K562 (cell line): ENCODE results near the gene OR2H2. TPM values are rescaled to one million over a fixed set of nuclear protein-coding genes. Genes with fewer than 3 reads are reported as not detected.

Source experiments
- ATAC-seq: fragments of 200-7000 bp; cut with Tn5 transposase; 3 replicates; pipeline ENCODE4 v1.9.1; 2020; ENCODE audit warnings: moderate library complexity
- Bru-seq: library from RNA; stranded (reverse); fragments of 400-500 nt; gene quantifications from one replicate; lab custom pipeline; 2021; lab: Mats Ljungman, UMichigan
- BruChase-seq, 2 experiments: library from RNA; stranded (reverse); fragments of 400-500 nt; gene quantifications; one replicate each; lab custom pipeline; 2021; lab: Mats Ljungman, UMichigan
- BruUV-seq: library from RNA; stranded (reverse); fragments of 400-500 nt; replicated peaks from 2 replicates; lab custom pipeline; 2021; lab: Mats Ljungman, UMichigan
- CTCF ChIA-PET: fragments of 300-600 bp; formaldehyde crosslinking; extraction: SDS; loops from one replicate; lab custom pipeline; 2021; ENCODE audit warnings: low intra/inter-chr PET ratio; lab: Yijun Ruan, JAX
- POLR2A ChIA-PET: fragments of 300-600, 350-650 bp; sonication (Branson Sonifier 250); formaldehyde crosslinking; extraction: SDS; loops from one replicate; lab custom pipeline; 2021; ENCODE audit warnings: antibody characterized with exemption, inconsistent platforms; lab: Yijun Ruan, JAX
- DNase-seq, 4 experiments: peaks; one replicate each; pipeline versions ENCODE4 v3.0.0 to v3.0.0-alpha.2; 2011 to 2018; ENCODE audit warnings: low spot score in 3 of 4, mixed read lengths in 3 of 4; ENCODE audit errors: extremely low read depth in 1 of 4
- FAIRE-seq: peaks from 2 replicates; lab custom pipeline; 2011; peaks lifted over from hg19 to GRCh38; lab: Jason Lieb, UNC
- H2AFZ ChIP-seq: 2 replicates; pipeline ENCODE4 v1.6.0; 2011; ENCODE audit warnings: low read depth, low read length, control low read depth, inconsistent platforms
- H3K27ac ChIP-seq: fragments of 200-600 bp; 3 replicates; pipeline ENCODE4 v1.8.0; 2011; ENCODE audit warnings: low read depth, mild to moderate bottlenecking, control low read depth, inconsistent platforms, low read length, moderate library complexity, mixed read lengths; ENCODE audit errors: extremely low read depth
- H3K27me3 ChIP-seq, 2 experiments: fragments of 300-600 bp in 1 of 2; 2 replicates in 1 of 2; 3 replicates in 1 of 2; pipeline versions ENCODE4 v1.6.0 to v1.8.0; 2011; ENCODE audit warnings: inconsistent platforms in 2 of 2, low read length in 2 of 2, mild to moderate bottlenecking in 1 of 2, mixed read lengths in 1 of 2, moderate library complexity in 1 of 2; ENCODE audit not compliant: control insufficient read depth in 2 of 2, insufficient read depth in 2 of 2
- H3K36me3 ChIP-seq: fragments of 300-600 bp; 3 replicates; pipeline ENCODE4 v1.8.0; 2011; ENCODE audit warnings: mild to moderate bottlenecking, low read length, inconsistent platforms; ENCODE audit not compliant: control insufficient read depth, insufficient read depth
- H3K4me1 ChIP-seq, 2 experiments: fragments of 200-600 bp in 1 of 2; replicated peaks in 1 of 2; 2 replicates in 1 of 2; 3 replicates in 1 of 2; pipeline versions ENCODE4 v1.5.1 to v1.8.0; 2011; ENCODE audit warnings: inconsistent platforms in 2 of 2, low read length in 2 of 2, mild to moderate bottlenecking in 1 of 2, mixed read lengths in 1 of 2, moderate library complexity in 1 of 2; ENCODE audit not compliant: control insufficient read depth in 2 of 2, insufficient read depth in 2 of 2
- H3K4me2 ChIP-seq: 2 replicates; pipeline ENCODE4 v1.6.1; 2011; ENCODE audit warnings: low read length, control low read depth, inconsistent platforms, mixed read lengths; ENCODE audit not compliant: insufficient read depth
- H3K4me3 ChIP-seq: fragments of 200-600 bp; sonication (generic), shearing (Covaris generic); 2 replicates; pipeline ENCODE4 v1.5.1; 2016; ENCODE audit warnings: control low read depth, inconsistent platforms
- H3K79me2 ChIP-seq: fragments of 200-600 bp; 3 replicates; pipeline ENCODE4 v1.8.0; 2011; ENCODE audit warnings: low read length, inconsistent platforms; ENCODE audit not compliant: control insufficient read depth, insufficient read depth
- H3K9ac ChIP-seq, 2 experiments: 2 replicates each; pipeline versions ENCODE4 v1.6.0 to v1.6.1; 2011; ENCODE audit warnings: low read depth in 2 of 2, low read length in 2 of 2, control low read depth in 1 of 2, inconsistent platforms in 1 of 2, mild to moderate bottlenecking in 1 of 2, mixed read lengths in 1 of 2; ENCODE audit not compliant: insufficient read depth in 1 of 2
- H3K9me1 ChIP-seq: one replicate; pipeline ENCODE4 v1.6.0; 2011; ENCODE audit warnings: inconsistent platforms, mild to moderate bottlenecking, low read length, moderate library complexity; ENCODE audit not compliant: control insufficient read depth, insufficient read depth
- H3K9me3 ChIP-seq: replicated peaks from 2 replicates; pipeline ENCODE4 v1.5.1; 2011; ENCODE audit warnings: low read depth, low read length, inconsistent platforms; ENCODE audit not compliant: control insufficient read depth, insufficient read depth
- H4K20me1 ChIP-seq: replicated peaks from 2 replicates; pipeline ENCODE4 v1.6.1; 2011; ENCODE audit warnings: low read length, inconsistent platforms, mixed read lengths; ENCODE audit not compliant: control insufficient read depth, insufficient read depth
- CBX2 ChIP-seq: fragments of 200-600 bp; sonication (generic); IDR thresholded peaks from one replicate; pipeline ENCODE4 v1.6.1; 2012; ENCODE audit warnings: mild to moderate bottlenecking, low read length, inconsistent platforms; ENCODE audit not compliant: insufficient read depth, poor library complexity, severe bottlenecking
- CTCFL ChIP-seq: IDR thresholded peaks from 2 replicates; pipeline ENCODE4 v1.6.1; 2011; ENCODE audit warnings: borderline replicate concordance, low read depth, mild to moderate bottlenecking, moderate library complexity, low read length; ENCODE audit not compliant: insufficient read depth, poor library complexity, severe bottlenecking
- MTA2 ChIP-seq: fragments of 450-650 bp; IDR thresholded peaks from 2 replicates; pipeline ENCODE4 v1.6.1; 2016; ENCODE audit warnings: low read depth
- MXI1 ChIP-seq: IDR thresholded peaks from 2 replicates; pipeline ENCODE4 v1.6.1; 2011; ENCODE audit warnings: low read depth, mild to moderate bottlenecking, improper control_type of control experiment, low read length
- NELFE ChIP-seq: IDR thresholded peaks from 2 replicates; pipeline ENCODE4 v1.6.1; 2011; ENCODE audit warnings: mild to moderate bottlenecking; ENCODE audit not compliant: insufficient read depth, insufficient read length
- NR2C1 ChIP-seq, 2 experiments: fragments of 450-650 bp; IDR thresholded peaks; 2 replicates each; pipeline ENCODE4 v1.6.1; 2017; ENCODE audit warnings: mild to moderate bottlenecking in 2 of 2, antibody characterized with exemption in 1 of 2, inconsistent platforms in 1 of 2, missing compliant biosample characterization in 1 of 2, missing genetic modification characterization in 1 of 2
- PHB2 ChIP-seq: fragments of 450-650 bp; IDR thresholded peaks from 2 replicates; pipeline ENCODE4 v1.6.1; 2017; ENCODE audit warnings: low read depth
- TCFL5 ChIP-seq: fragments of 250-450 bp; sonication (Bioruptor Pico); conservative IDR thresholded peaks from 2 replicates; pipeline ENCODE4 v1.6.1; 2021; ENCODE audit warnings: mild to moderate bottlenecking, moderate library complexity, matching md5 sums
- ZKSCAN3 ChIP-seq: fragments of 250-450 bp; sonication (Bioruptor Pico); IDR thresholded peaks from 2 replicates; pipeline ENCODE4 v1.4.0; 2020
- in situ Hi-C: fragments of 300-500 bp; cut with MboI; formaldehyde crosslinking; loops from 4 replicates; pipeline ENCODE4 v1.15.0; 2018; ENCODE audit warnings: inconsistent platforms, mixed read lengths
- intact Hi-C: fragments of 100-400 bp; cut with micrococcal nuclease; formaldehyde crosslinking; loops from 2 replicates; pipeline ENCODE4 v1.14.2; 2022
- long read RNA-seq, 3 experiments: library from polyadenylated mRNA in 2 of 3; library from RNA in 1 of 3; unstranded in 2 of 3; stranded (forward) in 1 of 3; transcript quantifications; one replicate each; pipeline ENCODE4 v2.0.0, GENCODE V29; 2019 to 2022
- polyA minus RNA-seq, 3 experiments: library from RNA; depleted of rRNA, polyadenylated mRNA; stranded (reverse); fragments of >200 nt; gene quantifications; 2 replicates each; pipeline ENCODE4 v1.2.3, GENCODE V29; 2011
- polyA plus RNA-seq, 8 experiments: library from polyadenylated mRNA; depleted of rRNA in 4 of 8; stranded (reverse) in 5 of 8; unstranded in 3 of 8; fragments of >200 nt; fragmentation: Nextera tagmentation in 2 of 8; fragmentation: Illumina TruSeq in 1 of 8; extraction: Ambion mirVana in 2 of 8; extraction: Trizol in 1 of 8; gene quantifications; 2 replicates each; pipeline versions ENCODE4 v1.2.1 to v1.2.3, GENCODE V29; 2011 to 2014; ENCODE audit warnings: inconsistent platforms in 1 of 8, missing spikeins in 1 of 8
- total RNA-seq, 7 experiments: library from RNA; depleted of rRNA in 6 of 7; stranded (reverse); fragments of >200 nt in 6 of 7; fragmentation: Illumina TruSeq in 2 of 7; extraction: Trizol in 2 of 7; gene quantifications; 2 replicates each; pipeline versions ENCODE4 v1.2.1 to v1.2.3, GENCODE V29; 2011 to 2021; ENCODE audit warnings: low replicate concordance in 1 of 7
- TF ChIP-seq, protein P1 (sequence below): fragments of 200-400 bp; formaldehyde crosslinking; IDR thresholded peaks from 2 replicates; pipeline ENCODE4 v1.6.1; 2017; ENCODE audit warnings: mild to moderate bottlenecking, low read depth, low read length, moderate library complexity

The OR2H2 gene
- not detected in 2 replicates for total RNA-seq (2011; cell fraction: chromatin; rRNA removed; ENCODE audit: low replicate concordance)
- total RNA-seq (2011; cell fraction: nucleolus; rRNA removed): not detected in 2 replicates
- total RNA-seq (2011; cell fraction: nucleoplasm; rRNA removed): not detected in 2 replicates
- total RNA-seq (2014; rRNA removed) (not detected in 2 replicates), total RNA-seq (2014; rRNA removed; fragmentation: Illumina TruSeq; extraction: Trizol) (not detected in 2 replicates), total RNA-seq (2015; rRNA removed; fragmentation: Illumina TruSeq; extraction: Trizol) (not detected in 2 replicates), total RNA-seq (2021) (not detected in 2 replicates), polyA plus RNA-seq (2011; rRNA removed) (not detected in 2 replicates), polyA plus RNA-seq (2014; fragmentation: Illumina TruSeq; extraction: Trizol) (not detected in 2 replicates), polyA plus RNA-seq (2014; fragmentation: Nextera tagmentation; extraction: Ambion mirVana) (not detected), polyA plus RNA-seq (2014; rRNA removed) (not detected in 2 replicates), polyA minus RNA-seq (2011; rRNA and poly(A)+ RNA removed) (not detected in 2 replicates), Bru-seq, nascent RNA (not detected), BruChase-seq, experiment 1, labeled RNA remaining after a 2-hour chase (not detected), BruChase-seq, experiment 2, labeled RNA remaining after a 6-hour chase (not detected)
- not detected in 2 replicates for polyA plus RNA-seq (2011; cell fraction: cytosol; rRNA removed)
- polyA plus RNA-seq (2011; cell fraction: nucleus; rRNA removed): not detected in 2 replicates
- polyA plus RNA-seq (2012): 0.07 and 0.08 TPM in 2 replicates
- polyA minus RNA-seq (2011; cell fraction: cytosol; rRNA and poly(A)+ RNA removed): not detected in 2 replicates
- polyA minus RNA-seq (2011; cell fraction: nucleus; rRNA and poly(A)+ RNA removed): not detected in 2 replicates
- long read RNA-seq, experiment 1: 0 reads
- long read RNA-seq, experiment 2: 0 reads
- long read RNA-seq, experiment 3: 0 reads

DNA sequence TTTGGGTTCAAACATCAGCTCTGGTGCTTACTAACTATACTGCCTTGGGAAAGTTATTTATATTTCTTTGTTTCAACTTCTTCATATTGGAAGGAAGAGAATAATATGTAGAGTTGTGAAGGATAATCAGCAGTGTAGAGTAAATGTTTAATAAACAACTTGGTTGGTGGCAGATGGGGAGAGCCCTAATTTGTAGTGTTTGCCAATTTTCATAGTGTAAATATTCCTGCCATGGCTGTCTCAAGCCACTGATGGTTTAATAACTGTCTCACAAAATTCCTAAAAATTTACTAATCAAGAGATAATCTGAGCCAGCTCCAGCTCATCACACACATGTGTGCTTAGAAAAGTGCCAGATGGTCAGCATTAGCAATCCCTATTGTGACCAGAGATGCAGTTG, at the start of gene OR2H2:
OR2H2 (plus strand) TSS at position 301 of the 400 bp plus-strand sequence. CDS start 2,824 bp downstream, outside the sequence.
- Histone ChIP-seq H3K9ac (no peak within 1 kb of the TSS), H2AFZ (no peak within 1 kb of the TSS), H3K9me3 (no peaks in the 10 kb centered on the region), H3K27ac (no peak within 1 kb of the TSS), H3K9me1 (no peaks in the 10 kb centered on the region), H3K36me3 (no peaks in the 10 kb centered on the region), H3K79me2 (no peaks in the 10 kb centered on the region), H4K20me1 (no peaks in the 10 kb centered on the region; the same call in 1 of the 2 replicates), H3K27me3 (peaks cover 2 to 23% of the 10 kb centered on the region in 2 experiments; a peak in 3 of 5 replicates), H3K4me1 (no peaks in the 10 kb centered on the region), H3K4me2 (no peak within 1 kb of the TSS), H3K4me3 (no peak within 1 kb of the TSS)
- in situ Hi-C loops: loop anchor here (25.0 kb wide), 1 partner anchor 748 kb away; no protein-coding TSS in a partner anchor
- TF ChIP-seq MXI1: no peak
- no peak for TF ChIP-seq PHB2
- TF ChIP-seq MTA2: no peak
- no peak for TF ChIP-seq CTCFL
- TF ChIP-seq ZKSCAN3: no peak
- no peak for TF ChIP-seq TCFL5 (CRISPR knock-in tag)
- no peak for TF ChIP-seq NELFE
- no peak for TF ChIP-seq CBX2
- TF ChIP-seq NR2C1 (IDR thresholded peaks at IDR 0.05): no peak
- TF ChIP-seq NR2C1 (tag; IDR thresholded peaks at IDR 0.05): no peak
- TF ChIP-seq, protein P1, sequence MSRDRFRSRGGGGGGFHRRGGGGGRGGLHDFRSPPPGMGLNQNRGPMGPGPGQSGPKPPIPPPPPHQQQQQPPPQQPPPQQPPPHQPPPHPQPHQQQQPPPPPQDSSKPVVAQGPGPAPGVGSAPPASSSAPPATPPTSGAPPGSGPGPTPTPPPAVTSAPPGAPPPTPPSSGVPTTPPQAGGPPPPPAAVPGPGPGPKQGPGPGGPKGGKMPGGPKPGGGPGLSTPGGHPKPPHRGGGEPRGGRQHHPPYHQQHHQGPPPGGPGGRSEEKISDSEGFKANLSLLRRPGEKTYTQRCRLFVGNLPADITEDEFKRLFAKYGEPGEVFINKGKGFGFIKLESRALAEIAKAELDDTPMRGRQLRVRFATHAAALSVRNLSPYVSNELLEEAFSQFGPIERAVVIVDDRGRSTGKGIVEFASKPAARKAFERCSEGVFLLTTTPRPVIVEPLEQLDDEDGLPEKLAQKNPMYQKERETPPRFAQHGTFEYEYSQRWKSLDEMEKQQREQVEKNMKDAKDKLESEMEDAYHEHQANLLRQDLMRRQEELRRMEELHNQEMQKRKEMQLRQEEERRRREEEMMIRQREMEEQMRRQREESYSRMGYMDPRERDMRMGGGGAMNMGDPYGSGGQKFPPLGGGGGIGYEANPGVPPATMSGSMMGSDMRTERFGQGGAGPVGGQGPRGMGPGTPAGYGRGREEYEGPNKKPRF: no peak
- no TSS peak for BruUV-seq
- CTCF ChIA-PET: no interaction called here
- no peak for ATAC-seq
- DNase-seq: no peak
- POLR2A ChIA-PET: interaction anchor here (0.5 to 1.6 kb wide), 2 partner anchors 8 to 215 kb away, joined by 3 to 4 read pairs; no protein-coding TSS in a partner anchor
- intact Hi-C loops: loop anchor here (5.0 kb wide), 1 partner anchor 748 kb away; no protein-coding TSS in a partner anchor
- FAIRE-seq: no peak
